HEK293 (cell line): ENCODE measurements around the gene SLC12A1.

Experiments
- CTCF ChIA-PET: fragments of 350-600 bp; formaldehyde crosslinking; extraction: SDS; loops from one replicate; lab custom pipeline; 2021; ENCODE audit warnings: antibody characterized with exemption; lab: Yijun Ruan, JAX
- POLR2A ChIA-PET: fragments of 300-600 bp; formaldehyde crosslinking; extraction: SDS; loops from one replicate; lab custom pipeline; 2020; ENCODE audit warnings: antibody characterized with exemption, inconsistent platforms; lab: Yijun Ruan, JAX
- H3K27ac ChIP-seq: fragments of 200-500 bp; sonication (Bioruptor generic); 2 replicates; pipeline ENCODE4 v1.5.1; 2014; ENCODE audit warnings: low read depth, low read length, control low read depth, inconsistent platforms; ENCODE audit errors: extremely low read depth
- H3K36me3 ChIP-seq, 2 experiments: fragments of 200-500 bp in 1 of 2; sonication (Bioruptor generic) in 1 of 2; 1 replicate in 1 of 2; 2 replicates in 1 of 2; pipeline ENCODE4 v1.5.1; 2014 to 2017; ENCODE audit warnings: inconsistent platforms in 2 of 2, low read length in 2 of 2; ENCODE audit not compliant: control insufficient read depth in 2 of 2, insufficient read depth in 1 of 2
- H3K4me1 ChIP-seq: fragments of 200-500 bp; sonication (Bioruptor generic); 2 replicates; pipeline ENCODE4 v1.5.1; 2014; ENCODE audit warnings: mild to moderate bottlenecking, low read length, inconsistent platforms; ENCODE audit not compliant: control insufficient read depth, insufficient read depth
- H3K4me3 ChIP-seq: 2 replicates; pipeline ENCODE4 v1.5.1; 2011; ENCODE audit warnings: low read depth, mild to moderate bottlenecking, control low read depth, low read length, moderate library complexity
- H3K9me3 ChIP-seq: fragments of 200-500 bp; sonication (Bioruptor generic); 2 replicates; pipeline ENCODE4 v1.5.1; 2014; ENCODE audit warnings: low read depth, low read length, inconsistent platforms; ENCODE audit not compliant: control insufficient read depth, insufficient read depth
- EGR2 ChIP-seq: fragments of 450-650 bp; formaldehyde crosslinking; IDR thresholded peaks from 2 replicates; pipeline ENCODE4 v1.5.1; 2016; ENCODE audit warnings: low read depth, missing biosample characterization, missing genetic modification characterization
- ELK4 ChIP-seq: IDR thresholded peaks from 2 replicates; pipeline ENCODE4 v1.6.1; 2011; ENCODE audit warnings: mild to moderate bottlenecking, low read depth, low read length, borderline replicate concordance
- GLI4 ChIP-seq: fragments of 450-650 bp; formaldehyde crosslinking; IDR thresholded peaks from 2 replicates; pipeline ENCODE4 v1.5.1; 2016; ENCODE audit warnings: missing biosample characterization, missing genetic modification characterization
- INSM2 ChIP-seq: fragments of 450-650 bp; formaldehyde crosslinking; IDR thresholded peaks from 2 replicates; pipeline ENCODE4 v1.5.1; 2016; ENCODE audit warnings: missing biosample characterization, missing genetic modification characterization
- KLF17 ChIP-seq: fragments of 450-650 bp; formaldehyde crosslinking; IDR thresholded peaks from 2 replicates; pipeline ENCODE4 v1.5.1; 2016; ENCODE audit warnings: missing biosample characterization, missing genetic modification characterization
- PRDM6 ChIP-seq: fragments of 450-650 bp; formaldehyde crosslinking; IDR thresholded peaks from 2 replicates; pipeline ENCODE4 v1.5.1; 2017; ENCODE audit warnings: missing biosample characterization, missing genetic modification characterization
- ZBTB21 ChIP-seq: fragments of 450-650 bp; formaldehyde crosslinking; IDR thresholded peaks from 2 replicates; pipeline ENCODE4 v1.5.1; 2017; ENCODE audit warnings: missing biosample characterization, missing genetic modification characterization
- ZFHX2 ChIP-seq: fragments of 450-650 bp; formaldehyde crosslinking; conservative IDR thresholded peaks from 2 replicates; pipeline ENCODE4 v1.5.1; 2016; ENCODE audit warnings: missing biosample characterization, missing genetic modification characterization
- ZFP41 ChIP-seq: fragments of 450-650 bp; formaldehyde crosslinking; IDR thresholded peaks from 2 replicates; pipeline ENCODE4 v1.5.1; 2016; ENCODE audit warnings: missing biosample characterization, missing genetic modification characterization, borderline replicate concordance
- ZFP69B ChIP-seq: fragments of 450-650 bp; formaldehyde crosslinking; IDR thresholded peaks from 2 replicates; pipeline ENCODE4 v1.5.1; 2016; ENCODE audit warnings: missing biosample characterization, missing genetic modification characterization
- ZIC2 ChIP-seq: fragments of 450-650 bp; formaldehyde crosslinking; IDR thresholded peaks from 2 replicates; pipeline ENCODE4 v1.5.1; 2016; ENCODE audit warnings: missing biosample characterization, missing genetic modification characterization
- ZNF121 ChIP-seq: fragments of 450-650 bp; formaldehyde crosslinking; IDR thresholded peaks from 2 replicates; pipeline ENCODE4 v1.5.1; 2016; ENCODE audit warnings: missing biosample characterization, missing genetic modification characterization
- ZNF146 ChIP-seq: fragments of 450-650 bp; formaldehyde crosslinking; IDR thresholded peaks from 2 replicates; pipeline ENCODE4 v1.5.1; 2016; ENCODE audit warnings: missing biosample characterization, missing genetic modification characterization
- ZNF174 ChIP-seq: fragments of 450-650 bp; formaldehyde crosslinking; IDR thresholded peaks from 2 replicates; pipeline ENCODE4 v1.5.0; 2017; ENCODE audit warnings: missing biosample characterization, mild to moderate bottlenecking, missing genetic modification characterization
- ZNF175 ChIP-seq: fragments of 450-650 bp; formaldehyde crosslinking; IDR thresholded peaks from 2 replicates; pipeline ENCODE4 v1.5.1; 2016; ENCODE audit warnings: missing biosample characterization, missing genetic modification characterization
- ZNF2 ChIP-seq: fragments of 450-650 bp; formaldehyde crosslinking; IDR thresholded peaks from 2 replicates; pipeline ENCODE4 v1.5.1; 2016; ENCODE audit warnings: missing biosample characterization, missing genetic modification characterization
- ZNF211 ChIP-seq: fragments of 450-650 bp; formaldehyde crosslinking; IDR thresholded peaks from 2 replicates; pipeline ENCODE4 v1.5.1; 2016; ENCODE audit warnings: low read depth, missing biosample characterization, missing genetic modification characterization
- ZNF23 ChIP-seq: fragments of 450-650 bp; formaldehyde crosslinking; IDR thresholded peaks from 2 replicates; pipeline ENCODE4 v1.5.1; 2016; ENCODE audit warnings: missing biosample characterization, missing genetic modification characterization, borderline replicate concordance
- ZNF24 ChIP-seq: fragments of 450-650 bp; formaldehyde crosslinking; IDR thresholded peaks from 2 replicates; pipeline ENCODE4 v1.5.1; 2016; ENCODE audit warnings: missing biosample characterization, missing genetic modification characterization
- ZNF266 ChIP-seq: fragments of 450-650 bp; formaldehyde crosslinking; IDR thresholded peaks from 2 replicates; pipeline ENCODE4 v1.5.1; 2016; ENCODE audit warnings: missing biosample characterization, missing genetic modification characterization, low read depth
- ZNF354C ChIP-seq: fragments of 450-650 bp; formaldehyde crosslinking; IDR thresholded peaks from 2 replicates; pipeline ENCODE4 v1.5.1; 2016; ENCODE audit warnings: missing biosample characterization, missing genetic modification characterization, low read depth, borderline replicate concordance
- ZNF404 ChIP-seq: fragments of 450-650 bp; formaldehyde crosslinking; IDR thresholded peaks from 2 replicates; pipeline ENCODE4 v1.5.1; 2017; ENCODE audit warnings: missing biosample characterization, missing genetic modification characterization
- ZNF426 ChIP-seq: fragments of 450-650 bp; formaldehyde crosslinking; IDR thresholded peaks from 2 replicates; pipeline ENCODE4 v1.5.1; 2017; ENCODE audit warnings: missing biosample characterization, missing genetic modification characterization, mild to moderate bottlenecking, inconsistent platforms, moderate library complexity
- ZNF624 ChIP-seq: fragments of 450-650 bp; formaldehyde crosslinking; IDR thresholded peaks from 2 replicates; pipeline ENCODE4 v1.5.1; 2017; ENCODE audit warnings: missing biosample characterization, missing genetic modification characterization
- ZNF677 ChIP-seq: fragments of 450-650 bp; IDR thresholded peaks from 2 replicates; pipeline ENCODE4 v1.5.0; 2018; ENCODE audit warnings: missing biosample characterization, mild to moderate bottlenecking, missing genetic modification characterization, moderate library complexity
- ZNF768 ChIP-seq: fragments of 450-650 bp; formaldehyde crosslinking; IDR thresholded peaks from 2 replicates; pipeline ENCODE4 v1.5.1; 2018; ENCODE audit warnings: missing biosample characterization, mild to moderate bottlenecking, missing genetic modification characterization
- ZNF785 ChIP-seq: fragments of 450-650 bp; formaldehyde crosslinking; IDR thresholded peaks from 2 replicates; pipeline ENCODE4 v1.5.1; 2016; ENCODE audit warnings: missing biosample characterization, missing genetic modification characterization
- ZSCAN23 ChIP-seq: fragments of 450-650 bp; formaldehyde crosslinking; IDR thresholded peaks from 2 replicates; pipeline ENCODE4 v1.5.1; 2016; ENCODE audit warnings: missing biosample characterization, missing genetic modification characterization
- ZSCAN30 ChIP-seq: fragments of 450-650 bp; IDR thresholded peaks from 2 replicates; pipeline ENCODE4 v1.5.1; 2018; ENCODE audit warnings: missing biosample characterization, mild to moderate bottlenecking, missing genetic modification characterization, moderate library complexity

SLC12A1 gene

GRCh38 chr15:48170981-48171380, 35.1 kb upstream of the SLC12A1 start:
- ChIA-PET POLR2A (no interaction called here), CTCF (no interaction called here)
- H3K9me3 ChIP-seq: no peaks in the 10 kb centered on the region; the same call in 1 of the 2 replicates
- H3K27ac ChIP-seq: no peak overlapping the region
- no peak overlapping the region for H3K4me3 ChIP-seq
- no peak for TF ChIP-seq ZNF768 (tag by site-specific recombination)
- TF ChIP-seq ZIC2: no peak
- TF ChIP-seq GLI4 (tag by site-specific recombination): no peak
- TF ChIP-seq PRDM6 (tag by site-specific recombination): no peak
- no peak for TF ChIP-seq ELK4
- TF ChIP-seq INSM2 (tag by site-specific recombination): no peak
- no peak for TF ChIP-seq ZNF2 (tag by site-specific recombination)
- TF ChIP-seq ZSCAN23: no peak
- no peak for TF ChIP-seq ZNF404
- TF ChIP-seq ZNF23 (tag by site-specific recombination): no peak
- no peak for TF ChIP-seq ZNF624 (tag by site-specific recombination)
- TF ChIP-seq ZNF121 (tag by site-specific recombination): no peak
- TF ChIP-seq ZNF266: no peak
- TF ChIP-seq ZFP41 (tag by site-specific recombination): no peak
- H3K36me3 ChIP-seq: peaks cover 0 to 17% of the 10 kb centered on the region in 2 experiments; a peak in 2 of 3 replicates
- no peaks in the 10 kb centered on the region for H3K4me1 ChIP-seq

- POLR2A ChIA-PET: no interaction called here
These were observed 31.0 kb upstream of the SLC12A1 start for GRCh38 chr15:48175126-48175525.

More at GRCh38 chr15:48175126-48175525, 31.0 kb upstream of the SLC12A1 start:
- no peaks in the 10 kb centered on the region for H3K4me1 ChIP-seq
- H3K27ac ChIP-seq: no peak overlapping the region
- TF ChIP-seq ZSCAN30 (tag by site-specific recombination) (no peak), ZNF426 (tag by site-specific recombination) (no peak), ZNF768 (tag by site-specific recombination) (no peak), ZNF24 (tag by site-specific recombination) (no peak), ZNF146 (tag by site-specific recombination) (no peak), ZNF785 (tag by site-specific recombination) (no peak), ZNF211 (tag by site-specific recombination) (no peak), ZNF175 (tag by site-specific recombination) (no peak), ZNF677 (tag by site-specific recombination) (no peak), ZNF174 (tag by site-specific recombination) (no peak), ZBTB21 (tag by site-specific recombination) (no peak), KLF17 (tag by site-specific recombination) (no peak), GLI4 (tag by site-specific recombination) (no peak), ZFHX2 (no peak), ZNF354C (tag by site-specific recombination) (no peak), EGR2 (tag by site-specific recombination) (no peak), ZFP69B (tag by site-specific recombination) (no peak)
- no peak overlapping the region for H3K4me3 ChIP-seq
- CTCF ChIA-PET: no interaction called here
- no peaks in the 10 kb centered on the region for H3K36me3 ChIP-seq
- no peaks in the 10 kb centered on the region; the same call in 1 of the 2 replicates for H3K9me3 ChIP-seq
